HUES6 (cell line): Measurements from ENCODE around the gene HFE.
"Not testable (repeated sequence)": the region's sequence is repeated elsewhere in the genome, so short reads cannot be mapped to it uniquely, and the experiment has no call there.

ENCODE experiments used
- H3K27ac ChIP-seq: 2 replicates; pipeline ENCODE4 v1.7.0; 2013; ENCODE audit warnings: low read depth, mild to moderate bottlenecking, low read length, inconsistent platforms
- H3K27me3 ChIP-seq: 2 replicates; pipeline ENCODE4 v1.6.1; 2013; ENCODE audit warnings: low read length; ENCODE audit not compliant: control insufficient read depth, insufficient read depth
- H3K36me3 ChIP-seq: 2 replicates; pipeline ENCODE4 v1.6.1; 2013; ENCODE audit warnings: low read length; ENCODE audit not compliant: control insufficient read depth, insufficient read depth
- H3K4me1 ChIP-seq: 2 replicates; pipeline ENCODE4 v1.6.1; 2013; ENCODE audit warnings: low read length; ENCODE audit not compliant: control insufficient read depth, insufficient read depth
- H3K4me3 ChIP-seq: 2 replicates; pipeline ENCODE4 v1.5.1; 2013; ENCODE audit warnings: low read depth, low read length
- H3K9ac ChIP-seq: one replicate; pipeline ENCODE4 v1.6.1; 2013; ENCODE audit warnings: mild to moderate bottlenecking, low read length
- H3K9me3 ChIP-seq: 2 replicates; pipeline ENCODE4 v1.6.1; 2013; ENCODE audit warnings: low read depth, low read length; ENCODE audit not compliant: control insufficient read depth, insufficient read depth

Gene HFE

GRCh38 chr6:26087284-26088115 lies at the start of gene HFE:
Gene HFE, plus strand, starts transcription at chr6:26087429. Its CDS starts 12 bp downstream, at chr6:26087441.
- peaks cover 11% of the 10 kb centered on the region; the same call in 1 of the 2 replicates for H3K4me1 ChIP-seq
- H3K27me3 ChIP-seq: no peaks in the 10 kb centered on the region
- H3K4me3 ChIP-seq: peak within 1 kb of the TSS; percentile 70
- peaks cover 4% of the 10 kb centered on the region; the same call in 1 of the 2 replicates for H3K9me3 ChIP-seq
- no peak within 1 kb of the TSS for H3K27ac ChIP-seq
- H3K9ac ChIP-seq: peak within 1 kb of the TSS; percentile 29
- no peaks in the 10 kb centered on the region for H3K36me3 ChIP-seq

DNA sequence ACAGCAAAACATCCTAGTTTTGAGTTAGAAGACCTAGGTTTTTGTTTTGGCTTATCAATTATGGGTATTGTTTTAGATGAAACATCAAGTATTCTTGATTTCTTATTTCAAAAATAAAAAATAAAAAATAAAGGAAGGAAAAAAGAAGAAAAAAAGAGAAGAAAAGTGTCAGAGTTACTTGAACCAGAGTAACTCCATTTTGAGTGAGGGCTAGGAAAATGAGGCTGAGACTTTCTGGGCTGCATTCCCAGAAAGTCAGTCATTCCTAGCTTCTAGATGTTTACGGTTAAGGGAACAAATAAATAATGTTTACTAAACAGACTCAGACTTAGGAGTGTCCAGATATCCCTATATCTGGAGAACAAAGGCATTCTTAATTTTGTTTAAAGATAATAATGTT lies 45.3 kb upstream of the HFE start:
- H3K36me3 ChIP-seq: no peaks in the 10 kb centered on the region
- no peaks in the 10 kb centered on the region for H3K27me3 ChIP-seq
- no peak overlapping the region for H3K4me3 ChIP-seq
- H3K9me3 ChIP-seq: no peaks in the 10 kb centered on the region
- peak overlapping the region; percentile 27 for H3K9ac ChIP-seq
- H3K4me1 ChIP-seq: peaks cover 8% of the 10 kb centered on the region; the same call in 1 of the 2 replicates
- H3K27ac ChIP-seq: peak overlapping the region; percentile 43; the same call in 1 of the 2 replicates

- Histone ChIP-seq H3K4me3 (peak overlapping the region; percentile 60), H3K9me3 (no peaks in the 10 kb centered on the region), H3K27ac (peak overlapping the region; percentile 72), H3K36me3 (no peaks in the 10 kb centered on the region), H3K27me3 (no peaks in the 10 kb centered on the region), H3K9ac (peak overlapping the region; percentile 96), H3K4me1 (peaks cover 13% of the 10 kb centered on the region; the same call in 1 of the 2 replicates)
These were observed 43.7 kb upstream of the HFE start for GRCh38 chr6:26043384-26044139.

- Histone ChIP-seq H3K27me3 (no peaks in the 10 kb centered on the region), H3K4me3 (peak overlapping the region; percentile 60), H3K36me3 (no peaks in the 10 kb centered on the region), H3K9ac (peak overlapping the region; percentile 96), H3K4me1 (peaks cover 16% of the 10 kb centered on the region; the same call in 1 of the 2 replicates), H3K9me3 (no peaks in the 10 kb centered on the region), H3K27ac (peak overlapping the region; percentile 60)
These were observed 42.8 kb upstream of the HFE start for GRCh38 chr6:26044140-26045064.

DNA sequence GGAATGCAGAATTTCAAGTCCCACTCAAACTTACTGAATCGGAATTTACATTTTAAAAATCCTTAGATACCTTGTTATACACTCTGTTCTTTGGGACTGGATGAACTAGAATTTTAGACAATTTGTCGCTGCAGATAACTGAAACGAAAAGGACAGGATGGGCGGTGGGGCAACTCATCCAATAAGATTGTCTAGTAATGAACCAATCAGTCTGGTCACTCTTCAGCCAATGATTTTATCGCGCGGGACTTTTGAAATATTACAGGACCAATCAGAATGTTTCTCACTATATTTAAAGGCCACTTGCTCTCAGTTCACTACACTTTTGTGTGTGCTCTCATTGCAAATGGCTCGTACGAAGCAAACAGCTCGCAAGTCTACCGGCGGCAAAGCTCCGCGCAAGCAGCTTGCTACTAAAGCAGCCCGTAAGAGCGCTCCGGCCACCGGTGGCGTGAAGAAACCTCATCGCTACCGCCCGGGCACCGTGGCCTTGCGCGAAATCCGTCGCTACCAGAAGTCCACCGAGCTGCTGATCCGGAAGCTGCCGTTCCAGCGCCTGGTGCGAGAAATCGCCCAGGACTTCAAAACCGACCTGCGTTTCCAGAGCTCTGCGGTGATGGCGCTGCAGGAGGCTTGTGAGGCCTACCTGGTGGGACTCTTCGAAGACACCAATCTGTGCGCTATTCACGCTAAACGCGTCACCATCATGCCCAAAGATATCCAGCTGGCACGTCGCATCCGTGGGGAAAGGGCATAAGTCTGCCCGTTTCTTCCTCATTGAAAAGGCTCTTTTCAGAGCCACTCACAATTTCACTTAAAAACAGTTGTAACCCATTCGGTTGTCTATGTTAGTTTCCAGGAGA lies 41.9 kb upstream of the HFE start:
- no peaks in the 10 kb centered on the region for H3K27me3 ChIP-seq
- H3K27ac ChIP-seq: peak overlapping the region; percentile 60
- peaks cover 16% of the 10 kb centered on the region; the same call in 1 of the 2 replicates for H3K4me1 ChIP-seq
- no peaks in the 10 kb centered on the region for H3K36me3 ChIP-seq
- H3K9ac ChIP-seq: peak overlapping the region; percentile 96
- H3K4me3 ChIP-seq: peak overlapping the region; percentile 60
- H3K9me3 ChIP-seq: no peaks in the 10 kb centered on the region

- Histone ChIP-seq H3K4me1 (peaks cover 16% of the 10 kb centered on the region; the same call in 1 of the 2 replicates), H3K4me3 (peak overlapping the region; percentile 60), H3K27me3 (no peaks in the 10 kb centered on the region), H3K36me3 (no peaks in the 10 kb centered on the region), H3K27ac (peak overlapping the region; percentile 60; the same call in 1 of the 2 replicates), H3K9ac (peak overlapping the region; percentile 96), H3K9me3 (no peaks in the 10 kb centered on the region)
These were observed 41.3 kb upstream of the HFE start for GRCh38 chr6:26045928-26046368.

DNA sequence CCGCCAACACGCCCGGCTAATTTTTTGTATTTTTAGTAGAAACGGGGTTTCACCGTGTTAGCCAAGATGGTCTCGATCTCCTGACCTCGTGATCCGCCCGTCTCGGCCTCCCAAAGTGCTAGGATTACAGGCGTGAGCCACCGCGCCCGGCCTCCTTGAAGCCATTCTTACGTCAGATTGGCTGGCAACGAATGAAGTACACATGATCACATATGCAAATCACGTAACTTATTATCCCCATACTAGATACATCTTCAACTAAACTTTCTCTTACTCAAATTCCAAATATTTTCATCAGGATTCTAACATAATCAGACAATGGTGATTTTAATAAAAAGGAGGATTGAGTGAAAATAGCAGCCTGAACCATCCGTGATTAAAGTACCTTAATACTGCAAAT lies 39.9 kb upstream of the HFE start:
- H3K36me3 ChIP-seq, H3K4me3 ChIP-seq, H3K27me3 ChIP-seq, H3K27ac ChIP-seq, H3K9ac ChIP-seq, H3K9me3 ChIP-seq: not testable (repeated sequence)
- peaks cover 20% of the 10 kb centered on the region for H3K4me1 ChIP-seq

- Histone ChIP-seq H3K27me3 (no peaks in the 10 kb centered on the region), H3K9ac (no peak overlapping the region), H3K4me3 (no peak overlapping the region), H3K4me1 (peaks cover 18% of the 10 kb centered on the region), H3K36me3 (no peaks in the 10 kb centered on the region), H3K27ac (0 out of 2 replicates have a peak overlapping the region, but pooled peaks have one; percentile 49), H3K9me3 (no peaks in the 10 kb centered on the region)
These were observed 38.6 kb upstream of the HFE start for GRCh38 chr6:26048590-26048989.

DNA sequence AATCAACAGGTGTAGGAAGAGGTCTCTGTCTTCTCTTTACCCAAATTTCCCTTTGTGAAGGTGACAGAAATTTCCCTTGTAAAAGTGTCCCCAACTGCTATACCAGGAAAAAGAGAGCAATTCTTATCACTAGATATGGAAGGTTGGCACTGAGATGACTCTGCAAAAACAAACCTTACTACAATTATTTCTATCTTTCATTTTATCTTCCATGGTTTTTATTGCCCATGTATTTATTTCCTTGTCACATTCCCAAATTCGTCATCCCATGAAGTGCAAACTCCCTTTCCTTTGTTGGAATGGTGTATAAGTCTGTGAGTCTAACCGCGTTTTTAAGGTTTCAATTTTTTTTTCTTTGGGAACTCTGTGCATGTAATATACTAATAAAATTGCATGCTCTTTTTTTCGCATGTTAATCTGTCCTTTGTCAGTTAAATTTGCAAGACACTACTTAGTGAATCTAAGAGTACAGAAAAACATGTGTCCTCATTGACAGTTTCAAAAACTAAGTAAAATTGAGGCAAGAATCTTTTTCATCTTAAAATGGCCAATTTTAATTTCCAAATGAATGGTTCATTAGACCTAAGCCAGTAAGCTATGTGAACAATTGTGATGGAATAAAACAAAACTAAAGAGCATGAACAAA lies 35.4 kb upstream of the HFE start:
- Histone ChIP-seq H3K9ac (no peak overlapping the region), H3K27ac (peak overlapping the region; percentile 58; the same call in 1 of the 2 replicates), H3K27me3 (no peaks in the 10 kb centered on the region), H3K36me3 (no peaks in the 10 kb centered on the region), H3K4me3 (no peak overlapping the region), H3K4me1 (peaks cover 22% of the 10 kb centered on the region), H3K9me3 (no peaks in the 10 kb centered on the region)
